PC-3 (cell line): ENCODE measurements around the gene ABL1. TPM values are rescaled to one million over a fixed set of nuclear protein-coding genes. Genes with fewer than 3 reads are reported as not detected.

Source experiments
- ATAC-seq: fragments of 200-7000 bp; cut with Tn5 transposase; 2 replicates; pipeline ENCODE4 v1.9.1; 2020; ENCODE audit warnings: mild to moderate bottlenecking, moderate library complexity
- BruUV-seq: library from RNA; stranded (reverse); fragments of 400-500 nt; replicated peaks from 2 replicates; lab custom pipeline; 2021; lab: Mats Ljungman, UMichigan
- CTCF ChIA-PET: fragments of 300-600 bp; sonication (Branson Sonifier 250); formaldehyde crosslinking; loops from one replicate; lab custom pipeline; 2022; ENCODE audit warnings: antibody characterized with exemption; lab: Charles Lee
- POLR2A ChIA-PET: fragments of 300-600 bp; sonication (Branson Sonifier 250); formaldehyde crosslinking; loops from one replicate; lab custom pipeline; 2022; ENCODE audit warnings: antibody characterized with exemption; ENCODE audit not compliant: unreplicated experiment; lab: Charles Lee
- DNase-seq: peaks from one replicate; pipeline ENCODE4 v3.0.0-alpha.2; 2015
- H2AFZ ChIP-seq: fragments of 300-600 bp; sonication (generic); 2 replicates; pipeline ENCODE4 v1.6.0; 2016; ENCODE audit warnings: antibody characterized with exemption, low read length
- H3F3A ChIP-seq: fragments of 300-600 bp; sonication (generic); one replicate; pipeline ENCODE4 v1.6.0; 2017; ENCODE audit warnings: antibody characterized with exemption, low read length, control low read depth, mild to moderate bottlenecking; ENCODE audit not compliant: unreplicated experiment
- H3K27ac ChIP-seq: fragments of 300-600 bp; sonication (generic); 2 replicates; pipeline ENCODE4 v1.5.1; 2016; ENCODE audit warnings: mild to moderate bottlenecking, low read length
- H3K27me3 ChIP-seq: fragments of 300-600 bp; sonication (generic); 2 replicates; pipeline ENCODE4 v1.6.1; 2016; ENCODE audit warnings: low read length, mixed read lengths
- H3K36me3 ChIP-seq: fragments of 300-600 bp; sonication (generic); 2 replicates; pipeline ENCODE4 v1.6.1; 2016; ENCODE audit warnings: low read depth, mixed run types, low read length, mixed read lengths
- H3K4me1 ChIP-seq: fragments of 300-600 bp; sonication (generic); 2 replicates; pipeline ENCODE4 v1.5.1; 2016; ENCODE audit warnings: low read length; ENCODE audit not compliant: insufficient read depth
- H3K4me2 ChIP-seq: fragments of 300-600 bp; sonication (generic); 2 replicates; pipeline ENCODE4 v1.6.0; 2016; ENCODE audit warnings: low read length
- H3K4me3 ChIP-seq: fragments of 300-600 bp; sonication (generic); 2 replicates; pipeline ENCODE4 v1.5.1; 2016; ENCODE audit warnings: mild to moderate bottlenecking, low read length, mixed read lengths
- H3K79me2 ChIP-seq: fragments of 300-600 bp; sonication (generic); 2 replicates; pipeline ENCODE4 v1.6.1; 2017; ENCODE audit warnings: low read length, mixed read lengths
- H3K9ac ChIP-seq: fragments of 300-600 bp; sonication (generic); 2 replicates; pipeline ENCODE4 v1.6.0; 2016; ENCODE audit warnings: mild to moderate bottlenecking, low read length
- H3K9me2 ChIP-seq: fragments of 300-600 bp; sonication (generic); replicated peaks from 2 replicates; pipeline ENCODE4 v1.6.1; 2016; ENCODE audit warnings: mixed run types, low read length, mixed read lengths
- H3K9me3 ChIP-seq: fragments of 300-600 bp; sonication (generic); 2 replicates; pipeline ENCODE4 v1.6.1; 2016; ENCODE audit warnings: low read length, mixed read lengths
- H4K20me1 ChIP-seq: fragments of 300-600 bp; sonication (generic); 2 replicates; pipeline ENCODE4 v1.6.1; 2016; ENCODE audit warnings: low read length, mixed read lengths
- EZH2 ChIP-seq: fragments of 300-600 bp; sonication (generic); IDR thresholded peaks from one replicate; pipeline ENCODE4 v1.6.1; 2017; ENCODE audit warnings: antibody characterized with exemption, mild to moderate bottlenecking, low read length; ENCODE audit not compliant: unreplicated experiment
- EZH2phosphoT487 ChIP-seq: fragments of 300-600 bp; sonication (generic); IDR thresholded peaks from 2 replicates; pipeline ENCODE4 v1.6.1; 2018; ENCODE audit warnings: mild to moderate bottlenecking, antibody characterized with exemption, low read length, borderline replicate concordance
- intact Hi-C: fragments of 100-400 bp; cut with micrococcal nuclease; formaldehyde crosslinking; loops from 2 replicates; pipeline ENCODE4 v1.9.0; 2023
- total RNA-seq: library from RNA; depleted of rRNA; stranded (reverse); fragments of >200 nt; gene quantifications from 2 replicates; pipeline ENCODE4 v1.2.3, GENCODE V29; 2014
- TF ChIP-seq, protein P1 (sequence below): fragments of 300-600 bp; sonication (generic); conservative IDR thresholded peaks from 2 replicates; pipeline ENCODE4 v1.5.1; 2017; ENCODE audit warnings: antibody characterized with exemption, low read depth, mild to moderate bottlenecking, low read length

Gene ABL1
- total RNA-seq, 1 experiment from 2014 or later = 22.8 TPM

DNA sequence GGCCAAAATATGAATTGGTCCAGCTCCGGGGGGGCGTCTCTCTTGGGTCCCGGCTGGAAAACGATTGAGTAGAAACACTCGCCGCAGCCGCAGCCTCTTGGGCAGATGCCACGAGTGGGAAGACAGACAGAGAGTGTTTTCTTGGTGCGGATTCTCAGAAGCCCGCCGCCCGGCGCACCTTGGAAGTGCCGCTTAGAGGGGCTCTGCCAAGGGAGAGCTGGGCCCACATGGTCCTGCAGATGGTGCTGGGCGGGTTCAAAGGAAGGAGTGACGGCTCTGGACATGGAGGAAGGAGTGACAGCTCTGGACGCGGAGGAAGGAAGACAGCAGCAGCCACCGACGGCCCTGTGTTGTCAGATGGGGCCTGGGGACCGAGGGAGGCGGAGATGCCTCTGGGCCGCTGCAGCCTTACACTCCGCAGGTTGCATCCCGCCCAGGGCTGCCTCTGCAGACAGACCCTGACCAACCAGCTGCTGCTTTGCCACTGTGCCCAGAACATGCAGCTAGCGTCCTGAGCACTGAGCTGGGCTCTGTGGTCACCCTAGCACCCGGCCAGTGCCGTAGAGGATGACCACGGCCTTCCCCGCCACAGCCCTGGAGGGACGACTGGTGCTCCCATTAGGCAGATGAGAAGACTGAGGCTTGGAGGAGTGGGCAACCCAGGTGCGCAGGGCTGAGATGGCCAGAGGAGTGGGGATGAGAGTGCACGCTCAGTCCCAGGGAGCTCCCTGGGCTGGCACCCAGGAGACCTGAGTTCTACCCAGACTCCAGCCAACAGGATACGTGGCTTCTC, 82.3 kb downstream of the ABL1 start:
- H3K27ac ChIP-seq = no peak overlapping the region
- H3K79me2 ChIP-seq = no peaks in the 10 kb centered on the region
- no peak overlapping the region for H3K4me2 ChIP-seq
- DNase-seq (no peak), ATAC-seq (no peak)
- intact Hi-C loops = no loop called here
- no peaks in the 10 kb centered on the region for H3F3A ChIP-seq
- H2AFZ ChIP-seq = no peak overlapping the region
- no peaks in the 10 kb centered on the region for H3K9me2 ChIP-seq
- no peaks in the 10 kb centered on the region for H4K20me1 ChIP-seq
- no peaks in the 10 kb centered on the region for H3K27me3 ChIP-seq
- TF ChIP-seq EZH2 = no peak
- TF ChIP-seq, protein P1, sequence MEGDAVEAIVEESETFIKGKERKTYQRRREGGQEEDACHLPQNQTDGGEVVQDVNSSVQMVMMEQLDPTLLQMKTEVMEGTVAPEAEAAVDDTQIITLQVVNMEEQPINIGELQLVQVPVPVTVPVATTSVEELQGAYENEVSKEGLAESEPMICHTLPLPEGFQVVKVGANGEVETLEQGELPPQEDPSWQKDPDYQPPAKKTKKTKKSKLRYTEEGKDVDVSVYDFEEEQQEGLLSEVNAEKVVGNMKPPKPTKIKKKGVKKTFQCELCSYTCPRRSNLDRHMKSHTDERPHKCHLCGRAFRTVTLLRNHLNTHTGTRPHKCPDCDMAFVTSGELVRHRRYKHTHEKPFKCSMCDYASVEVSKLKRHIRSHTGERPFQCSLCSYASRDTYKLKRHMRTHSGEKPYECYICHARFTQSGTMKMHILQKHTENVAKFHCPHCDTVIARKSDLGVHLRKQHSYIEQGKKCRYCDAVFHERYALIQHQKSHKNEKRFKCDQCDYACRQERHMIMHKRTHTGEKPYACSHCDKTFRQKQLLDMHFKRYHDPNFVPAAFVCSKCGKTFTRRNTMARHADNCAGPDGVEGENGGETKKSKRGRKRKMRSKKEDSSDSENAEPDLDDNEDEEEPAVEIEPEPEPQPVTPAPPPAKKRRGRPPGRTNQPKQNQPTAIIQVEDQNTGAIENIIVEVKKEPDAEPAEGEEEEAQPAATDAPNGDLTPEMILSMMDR = no peak
- no peak for TF ChIP-seq EZH2phosphoT487
- H3K36me3 ChIP-seq = no peaks in the 10 kb centered on the region
- no peak overlapping the region for H3K9ac ChIP-seq
- H3K4me1 ChIP-seq = peaks cover 11% of the 10 kb centered on the region
- BruUV-seq = no TSS peak
- H3K9me3 ChIP-seq = no peaks in the 10 kb centered on the region
- POLR2A ChIA-PET = no interaction called here
- H3K4me3 ChIP-seq = no peak overlapping the region
- CTCF ChIA-PET = no interaction called here

DNA sequence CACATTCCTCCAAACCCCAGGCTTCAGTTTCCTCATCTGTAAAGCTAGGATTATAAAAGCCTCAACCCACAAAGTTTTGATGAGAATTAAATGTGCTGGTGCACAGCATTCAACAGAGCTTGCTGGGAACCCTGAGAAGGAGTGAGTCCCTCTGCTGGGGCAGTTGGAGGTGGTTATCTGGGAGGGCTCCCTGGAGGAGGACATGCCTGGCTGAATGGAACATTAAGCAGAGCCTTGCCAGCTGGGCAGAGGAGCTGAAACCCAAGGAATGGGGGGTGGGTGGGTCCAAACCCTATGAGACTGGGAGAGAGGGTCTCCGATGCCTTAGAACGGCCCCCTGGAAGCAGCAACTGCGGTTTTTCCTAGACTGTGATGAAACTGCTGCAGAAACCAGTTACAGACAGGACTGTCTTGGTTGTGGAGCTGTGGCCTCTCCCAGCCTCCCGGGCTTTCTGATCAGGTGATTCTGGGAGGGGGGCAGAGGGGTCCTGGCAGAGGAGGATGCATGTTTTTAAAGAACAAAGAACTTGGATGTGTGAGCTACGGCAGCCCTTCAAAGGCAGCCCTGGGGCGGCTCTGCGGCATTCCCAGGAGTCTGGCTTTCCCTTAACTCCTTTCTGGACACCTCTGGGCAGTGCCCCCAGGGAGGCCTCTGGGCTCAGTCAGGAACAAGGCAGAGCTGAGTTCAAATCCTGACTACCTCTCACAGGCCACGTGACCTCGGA, 83.2 kb downstream of the ABL1 start:
- no peaks in the 10 kb centered on the region for H4K20me1 ChIP-seq
- no TSS peak for BruUV-seq

More for the DNA sequence above, 83.2 kb downstream of the ABL1 start:
- H3F3A ChIP-seq = no peaks in the 10 kb centered on the region
- H3K27me3 ChIP-seq = no peaks in the 10 kb centered on the region
- H3K36me3 ChIP-seq = no peaks in the 10 kb centered on the region
- H3K9ac ChIP-seq = no peak overlapping the region
- CTCF ChIA-PET = no interaction called here
- H2AFZ ChIP-seq = no peak overlapping the region
- POLR2A ChIA-PET = no interaction called here
- no peaks in the 10 kb centered on the region for H3K79me2 ChIP-seq
- ATAC-seq (no peak), DNase-seq (no peak)
- H3K9me3 ChIP-seq = no peaks in the 10 kb centered on the region
- no peak overlapping the region for H3K27ac ChIP-seq
- intact Hi-C loops = no loop called here
- no peaks in the 10 kb centered on the region for H3K9me2 ChIP-seq
- no peak overlapping the region for H3K4me3 ChIP-seq
- no peak for TF ChIP-seq EZH2
- TF ChIP-seq EZH2phosphoT487 = no peak
- TF ChIP-seq, protein P1 = no peak
- H3K4me2 ChIP-seq = no peak overlapping the region
- peaks cover 5% of the 10 kb centered on the region; the same call in 1 of the 2 replicates for H3K4me1 ChIP-seq
